H9 (cell line): ENCODE data around the gene MED13L. TPM values are rescaled to one million over a fixed set of nuclear protein-coding genes. Genes with fewer than 3 reads are reported as not detected.
A peak's percentile ranks its signal among the peaks of the same experiment; 100 is the strongest.

Source experiments
- DNase-seq: peaks from one replicate; pipeline ENCODE4 v3.0.0-alpha.2; 2017
- H2AFZ ChIP-seq: one replicate; pipeline ENCODE4 v1.6.1; 2013; ENCODE audit warnings: mild to moderate bottlenecking, low read length, control low read depth, moderate library complexity
- H2AK5ac ChIP-seq: 2 replicates; pipeline ENCODE4 v1.6.1; 2013; ENCODE audit warnings: low read length, control low read depth, mixed read lengths; ENCODE audit not compliant: insufficient read length
- H2BK120ac ChIP-seq: one replicate; pipeline ENCODE4 v1.6.1; 2013; ENCODE audit warnings: low read depth, mild to moderate bottlenecking, low read length, control low read depth, inconsistent platforms; ENCODE audit not compliant: poor library complexity, severe bottlenecking
- H2BK12ac ChIP-seq: 2 replicates; pipeline ENCODE4 v1.6.1; 2013; ENCODE audit warnings: low read length, control low read depth, mixed read lengths, low read depth; ENCODE audit not compliant: insufficient read length
- H2BK15ac ChIP-seq: 2 replicates; pipeline ENCODE4 v1.6.1; 2013; ENCODE audit warnings: low read depth, low read length, control low read depth
- H2BK20ac ChIP-seq: one replicate; pipeline ENCODE4 v1.6.1; 2013; ENCODE audit warnings: low read depth, mild to moderate bottlenecking, low read length, control low read depth, inconsistent platforms; ENCODE audit not compliant: poor library complexity, severe bottlenecking
- H2BK5ac ChIP-seq: 2 replicates; pipeline ENCODE4 v1.6.1; 2013; ENCODE audit warnings: low read length, control low read depth, mixed read lengths; ENCODE audit not compliant: insufficient read length
- H3K14ac ChIP-seq: 2 replicates; pipeline ENCODE4 v1.6.1; 2013; ENCODE audit warnings: low read length, control low read depth; ENCODE audit not compliant: insufficient read depth
- H3K18ac ChIP-seq: 2 replicates; pipeline ENCODE4 v1.6.1; 2013; ENCODE audit warnings: low read depth, mild to moderate bottlenecking, mixed read lengths, low read length, control low read depth; ENCODE audit not compliant: insufficient read length
- H3K23ac ChIP-seq: 2 replicates; pipeline ENCODE4 v1.6.1; 2013; ENCODE audit warnings: low read length, control low read depth, mixed read lengths, low read depth; ENCODE audit not compliant: insufficient read length
- H3K23me2 ChIP-seq: 2 replicates; pipeline ENCODE4 v1.6.1; 2013; ENCODE audit warnings: low read depth, mild to moderate bottlenecking, mixed read lengths, low read length, control low read depth; ENCODE audit not compliant: insufficient read length, poor library complexity, severe bottlenecking
- H3K27ac ChIP-seq: 2 replicates; pipeline ENCODE4 v1.5.1; 2013; ENCODE audit warnings: low read length, control low read depth, mixed read lengths, low read depth; ENCODE audit not compliant: insufficient read length
- H3K27me3 ChIP-seq: 2 replicates; pipeline ENCODE4 v1.6.1; 2013; ENCODE audit warnings: low read length, control low read depth, inconsistent platforms; ENCODE audit not compliant: insufficient read depth
- H3K4ac ChIP-seq: 2 replicates; pipeline ENCODE4 v1.6.1; 2013; ENCODE audit warnings: low read depth, mild to moderate bottlenecking, control low read depth, inconsistent platforms, low read length, moderate library complexity
- H3K4me1 ChIP-seq: 2 replicates; pipeline ENCODE4 v1.6.1; 2013; ENCODE audit warnings: low read length, control low read depth, inconsistent platforms; ENCODE audit not compliant: insufficient read depth
- H3K4me2 ChIP-seq: 2 replicates; pipeline ENCODE4 v1.6.1; 2013; ENCODE audit warnings: low read length, control low read depth, mixed read lengths; ENCODE audit not compliant: insufficient read length, insufficient read depth
- H3K56ac ChIP-seq: 2 replicates; pipeline ENCODE4 v1.6.1; 2013; ENCODE audit warnings: low read depth, mild to moderate bottlenecking, mixed read lengths, low read length, control low read depth; ENCODE audit not compliant: insufficient read length
- H3K79me1 ChIP-seq: 2 replicates; pipeline ENCODE4 v1.6.1; 2013; ENCODE audit warnings: low read depth, mild to moderate bottlenecking, moderate library complexity, low read length, control low read depth, inconsistent platforms; ENCODE audit not compliant: insufficient read depth, poor library complexity, severe bottlenecking
- H3K79me2 ChIP-seq: 2 replicates; pipeline ENCODE4 v1.6.1; 2013; ENCODE audit warnings: low read length, control low read depth, inconsistent platforms; ENCODE audit not compliant: insufficient read depth
- H3K9ac ChIP-seq: 2 replicates; pipeline ENCODE4 v1.6.1; 2013; ENCODE audit warnings: low read length, control low read depth, mixed read lengths; ENCODE audit not compliant: insufficient read length; ENCODE audit errors: extremely low read depth
- H3K9me3 ChIP-seq: one replicate; pipeline ENCODE4 v1.6.1; 2013; ENCODE audit warnings: low read depth, low read length, inconsistent platforms; ENCODE audit not compliant: control insufficient read depth
- H3T11ph ChIP-seq: one replicate; pipeline ENCODE4 v1.6.1; 2013; ENCODE audit warnings: mild to moderate bottlenecking, low read length, control low read depth, inconsistent platforms
- H4K20me1 ChIP-seq: one replicate; pipeline ENCODE4 v1.6.1; 2013; ENCODE audit not compliant: control insufficient read depth, insufficient read length, insufficient read depth
- H4K5ac ChIP-seq: 2 replicates; pipeline ENCODE4 v1.6.1; 2013; ENCODE audit warnings: low read depth, mild to moderate bottlenecking, mixed read lengths, low read length, control low read depth; ENCODE audit not compliant: insufficient read length
- H4K8ac ChIP-seq: replicated peaks from 2 replicates; pipeline ENCODE4 v1.6.1; 2013; ENCODE audit warnings: low read length, control low read depth, mixed read lengths, low read depth; ENCODE audit not compliant: insufficient read length
- H4K91ac ChIP-seq: 2 replicates; pipeline ENCODE4 v1.6.1; 2013; ENCODE audit warnings: low read depth, mild to moderate bottlenecking, moderate library complexity, mixed read lengths, low read length, control low read depth; ENCODE audit not compliant: insufficient read length
- H3K27ac Mint-ChIP-seq, 3 experiments: 2 replicates in 2 of 3; 3 replicates in 1 of 3; pipeline ENCODE4 v1.8.0; 2020 to 2021; ENCODE audit warnings: mixed read lengths in 3 of 3, mild to moderate bottlenecking in 1 of 3, moderate library complexity in 1 of 3
- H3K27me3 Mint-ChIP-seq: 2 replicates; pipeline ENCODE4 v1.8.0; 2021; ENCODE audit warnings: low read depth, mild to moderate bottlenecking, moderate library complexity, mixed read lengths
- H3K36me3 Mint-ChIP-seq, 3 experiments: 2 replicates in 2 of 3; 3 replicates in 1 of 3; pipeline ENCODE4 v1.8.0; 2020 to 2021; ENCODE audit warnings: low read depth in 3 of 3, mixed read lengths in 3 of 3; ENCODE audit not compliant: insufficient read depth in 1 of 3
- H3K4me1 Mint-ChIP-seq, 2 experiments: 2 replicates each; pipeline ENCODE4 v1.8.0; 2020; ENCODE audit warnings: mixed read lengths in 2 of 2
- H3K4me3 Mint-ChIP-seq, 2 experiments: 2 replicates in 1 of 2; 3 replicates in 1 of 2; pipeline ENCODE4 v1.8.0; 2020 to 2021; ENCODE audit warnings: mild to moderate bottlenecking in 2 of 2, mixed read lengths in 2 of 2, moderate library complexity in 1 of 2
- H3K9me3 Mint-ChIP-seq, 2 experiments: 2 replicates in 1 of 2; 3 replicates in 1 of 2; pipeline ENCODE4 v1.8.0; 2020; ENCODE audit warnings: mild to moderate bottlenecking in 2 of 2, mixed read lengths in 2 of 2, moderate library complexity in 1 of 2
- CTCF ChIP-seq: fragments of 200-600 bp; sonication (generic); conservative IDR thresholded peaks from 3 replicates; pipeline ENCODE4 v1.8.0; 2021; ENCODE audit warnings: antibody characterized with exemption, mild to moderate bottlenecking
- WGBS: extraction: QIAGEN DNeasy Blood & Tissue Kit; methylation state at CpG from one replicate; pipeline ENCODE4 v1.1.7; 2013; ENCODE audit warnings: missing lambda C conversion rate, low lambda C conversion rate, mixed read lengths; ENCODE audit not compliant: insufficient read length; ENCODE audit errors: extremely low coverage; 5-methylcytosine and 5-hydroxymethylcytosine counted together
- total RNA-seq: library from RNA; stranded (reverse); gene quantifications from 2 replicates; pipeline ENCODE4 v1.2.1, GENCODE V29; 2021

The MED13L gene
- total RNA-seq, 1 experiment from 2014 or later: 52.4 TPM

- Mint-ChIP-seq H3K27ac (peak overlapping the region in 1 of 3 experiments; percentile 63; a peak in 2 of 7 replicates), H3K9me3 (no peaks in the 10 kb centered on the region), H3K4me1 (peaks cover 58 to 63% of the 10 kb centered on the region in 2 experiments), H3K4me3 (no peak overlapping the region), H3K27me3 (no peaks in the 10 kb centered on the region), H3K36me3 (no peaks in the 10 kb centered on the region)
- H3K4me2 ChIP-seq: no peak overlapping the region
- H4K8ac ChIP-seq: no peak overlapping the region
- no peak overlapping the region for H2AFZ ChIP-seq
- H2BK5ac ChIP-seq: no peak overlapping the region
- no peak for DNase-seq
- no peak overlapping the region for H2AK5ac ChIP-seq
- no peak overlapping the region for H2BK12ac ChIP-seq
- no CpG with 5 or more reads among the region's 4 CpGs for WGBS
- no peaks in the 10 kb centered on the region for H4K20me1 ChIP-seq
- peaks cover 5% of the 10 kb centered on the region for H3K79me1 ChIP-seq
- no peak overlapping the region for H4K91ac ChIP-seq
- no peak overlapping the region for H2BK15ac ChIP-seq
- no peak overlapping the region for H3K4ac ChIP-seq
- no peaks in the 10 kb centered on the region for H3K9me3 ChIP-seq
- H3K27me3 ChIP-seq: no peaks in the 10 kb centered on the region
- H3K4me1 ChIP-seq: peaks cover 10% of the 10 kb centered on the region
- no peaks in the 10 kb centered on the region for H3K23me2 ChIP-seq
- H3K79me2 ChIP-seq: peaks cover 2% of the 10 kb centered on the region; the same call in 1 of the 2 replicates
- no peak overlapping the region for H4K5ac ChIP-seq
- H3K14ac ChIP-seq: no peak overlapping the region
- H3K18ac ChIP-seq: no peak overlapping the region
- no peak overlapping the region for H3K56ac ChIP-seq
- no peak overlapping the region for H3T11ph ChIP-seq
- no peak overlapping the region for H3K27ac ChIP-seq
- no peak overlapping the region for H3K23ac ChIP-seq
- TF ChIP-seq CTCF: no peak
- no peak overlapping the region for H2BK20ac ChIP-seq
- H2BK120ac ChIP-seq: no peak overlapping the region
- no peak overlapping the region for H3K9ac ChIP-seq
Measured at GRCh38 chr12:116125956-116126566, 151.4 kb downstream of the MED13L start.
